IMR-90 (cell line): Measurements from ENCODE around the gene PIK3C2A. TPM values are rescaled to one million over a fixed set of nuclear protein-coding genes. Genes with fewer than 3 reads are reported as not detected.

Experiments
- ATAC-seq: fragments of 200-7000 bp; cut with Tn5 transposase; 2 replicates; pipeline ENCODE4 v1.9.1; 2020; ENCODE audit warnings: low read depth, mild to moderate bottlenecking, moderate library complexity
- BruUV-seq: library from RNA; stranded (reverse); fragments of 400-500 nt; replicated peaks from 2 replicates; lab custom pipeline; 2021; lab: Mats Ljungman, UMichigan
- CTCF ChIA-PET: fragments of 300-600 bp; formaldehyde crosslinking; extraction: SDS; loops from one replicate; lab custom pipeline; 2021; ENCODE audit warnings: antibody characterized with exemption; lab: Yijun Ruan, JAX
- POLR2A ChIA-PET: fragments of 300-600 bp; sonication (Branson Sonifier 250); formaldehyde crosslinking; loops from one replicate; lab custom pipeline; 2022; ENCODE audit warnings: antibody characterized with exemption; ENCODE audit not compliant: unreplicated experiment; lab: Charles Lee
- DNase-seq: peaks from one replicate; pipeline ENCODE4 v3.0.0; 2013
- H2AFZ ChIP-seq: replicated peaks from 2 replicates; pipeline ENCODE3; 2013; ENCODE audit warnings: low read length, mild to moderate bottlenecking; ENCODE audit not compliant: poor library complexity
- H2AK5ac ChIP-seq: 2 replicates; pipeline ENCODE4 v1.6.1; 2013; ENCODE audit warnings: low read depth, low read length, inconsistent platforms
- H2AK9ac ChIP-seq: replicated peaks from 2 replicates; pipeline ENCODE3; 2013; ENCODE audit warnings: mild to moderate bottlenecking, low read depth, low read length, moderate library complexity; ENCODE audit not compliant: poor library complexity
- H2BK120ac ChIP-seq: 2 replicates; pipeline ENCODE4 v1.6.1; 2013; ENCODE audit warnings: low read depth, low read length, inconsistent platforms
- H2BK15ac ChIP-seq: 3 replicates; pipeline ENCODE4 v1.6.1; 2013; ENCODE audit warnings: low read depth, low read length, inconsistent platforms
- H2BK20ac ChIP-seq: 2 replicates; pipeline ENCODE4 v1.6.1; 2013; ENCODE audit warnings: low read depth, mild to moderate bottlenecking, inconsistent platforms, low read length, moderate library complexity
- H2BK5ac ChIP-seq: 2 replicates; pipeline ENCODE4 v1.6.1; 2013; ENCODE audit warnings: mild to moderate bottlenecking, low read depth, low read length, inconsistent platforms; ENCODE audit not compliant: poor library complexity, severe bottlenecking
- H3K14ac ChIP-seq: replicated peaks from 2 replicates; pipeline ENCODE4 v1.6.1; 2013; ENCODE audit warnings: low read depth, low read length, inconsistent platforms
- H3K18ac ChIP-seq: 2 replicates; pipeline ENCODE4 v1.6.1; 2013; ENCODE audit warnings: low read depth, low read length, control low read depth
- H3K23ac ChIP-seq: 2 replicates; pipeline ENCODE4 v1.6.1; 2013; ENCODE audit warnings: low read depth, low read length, inconsistent platforms
- H3K27ac ChIP-seq: 2 replicates; pipeline ENCODE4 v1.5.1; 2013; ENCODE audit warnings: mild to moderate bottlenecking, control low read depth, low read length; ENCODE audit not compliant: insufficient read depth
- H3K27me3 ChIP-seq: 2 replicates; pipeline ENCODE4 v1.6.1; 2013; ENCODE audit warnings: low read length; ENCODE audit not compliant: control insufficient read depth, insufficient read depth
- H3K36me3 ChIP-seq: 2 replicates; pipeline ENCODE4 v1.6.1; 2013; ENCODE audit warnings: low read length, mixed read lengths; ENCODE audit not compliant: control insufficient read depth, insufficient read depth
- H3K4ac ChIP-seq: 2 replicates; pipeline ENCODE4 v1.6.1; 2013; ENCODE audit warnings: low read depth, low read length, inconsistent platforms
- H3K4me1 ChIP-seq: 2 replicates; pipeline ENCODE4 v1.6.1; 2013; ENCODE audit warnings: low read length, mixed read lengths; ENCODE audit not compliant: control insufficient read depth, insufficient read depth
- H3K4me2 ChIP-seq: 2 replicates; pipeline ENCODE4 v1.6.1; 2013; ENCODE audit warnings: low read depth, mild to moderate bottlenecking, control low read depth, low read length, moderate library complexity
- H3K4me3 ChIP-seq: 2 replicates; pipeline ENCODE4 v1.5.1; 2013; ENCODE audit warnings: low read depth, mild to moderate bottlenecking, control low read depth, low read length, moderate library complexity; ENCODE audit not compliant: insufficient read depth
- H3K56ac ChIP-seq: 2 replicates; pipeline ENCODE4 v1.6.1; 2013; ENCODE audit warnings: low read length, inconsistent platforms; ENCODE audit not compliant: insufficient read depth; ENCODE audit errors: extremely low read depth
- H3K79me1 ChIP-seq, 2 experiments: 2 replicates each; pipeline ENCODE4 v1.6.1; 2013; ENCODE audit warnings: low read length in 2 of 2, inconsistent platforms in 1 of 2, low read depth in 1 of 2
- H3K9ac ChIP-seq: 2 replicates; pipeline ENCODE4 v1.6.1; 2013; ENCODE audit warnings: low read depth, low read length, control low read depth
- H3K9me1 ChIP-seq: 2 replicates; pipeline ENCODE4 v1.6.1; 2013; ENCODE audit warnings: low read length, inconsistent platforms; ENCODE audit not compliant: insufficient read depth
- H3K9me3 ChIP-seq: 2 replicates; pipeline ENCODE4 v1.6.1; 2013; ENCODE audit warnings: low read length; ENCODE audit not compliant: control insufficient read depth, insufficient read depth
- H4K20me1 ChIP-seq: 2 replicates; pipeline ENCODE4 v1.6.1; 2013; ENCODE audit warnings: low read length, inconsistent platforms; ENCODE audit not compliant: insufficient read depth
- H4K5ac ChIP-seq: 2 replicates; pipeline ENCODE4 v1.6.1; 2013; ENCODE audit warnings: mild to moderate bottlenecking, low read depth, low read length, control low read depth
- H4K8ac ChIP-seq, 2 experiments: 2 replicates each; pipeline ENCODE4 v1.6.1; 2013; ENCODE audit warnings: low read depth in 2 of 2, low read length in 2 of 2, control low read depth in 1 of 2, inconsistent platforms in 1 of 2
- H4K91ac ChIP-seq: 2 replicates; pipeline ENCODE4 v1.6.1; 2013; ENCODE audit warnings: low read depth, low read length, inconsistent platforms; ENCODE audit not compliant: insufficient read depth
- CHD1 ChIP-seq: IDR thresholded peaks from 2 replicates; pipeline ENCODE4 v1.6.1; 2012; ENCODE audit warnings: low read depth, low read length, improper control_type of control experiment
- FOS ChIP-seq: fragments of 150-350 bp; IDR thresholded peaks from 2 replicates; pipeline ENCODE4 v1.6.1; 2016; ENCODE audit warnings: low read depth, low read length
- NFE2L2 ChIP-seq: fragments of 150-350 bp; IDR thresholded peaks from 2 replicates; pipeline ENCODE4 v1.6.1; 2016; ENCODE audit warnings: low read depth, mild to moderate bottlenecking, low read length
- RAD21 ChIP-seq: IDR thresholded peaks from 2 replicates; pipeline ENCODE4 v1.6.1; 2012; ENCODE audit warnings: low read length, improper control_type of control experiment
- RCOR1 ChIP-seq: IDR thresholded peaks from 2 replicates; pipeline ENCODE4 v1.6.1; 2012; ENCODE audit warnings: mild to moderate bottlenecking, low read length, improper control_type of control experiment; ENCODE audit not compliant: insufficient replicate concordance
- WGBS, 2 experiments: methylation state at CpG; one replicate each; pipeline versions ENCODE4 v1.1.5 to v1.1.7; 2013; ENCODE audit warnings: missing lambda C conversion rate in 2 of 2; ENCODE audit not compliant: insufficient read length in 1 of 2; ENCODE audit errors: extremely low coverage in 2 of 2; 5-methylcytosine and 5-hydroxymethylcytosine counted together
- dilution Hi-C: fragments of 300-500 bp; cut with HindIII; formaldehyde crosslinking; loops from one replicate; pipeline ENCODE4 v1.14.3; 2018; ENCODE audit warnings: low sequenced_read_pairs; ENCODE audit not compliant: unreplicated experiment
- in situ Hi-C: fragments of 300-500 bp; cut with MboI; formaldehyde crosslinking; loops from 3 replicates; pipeline ENCODE4 v1.14.3; 2019; ENCODE audit warnings: low sequenced_read_pairs, inconsistent platforms, mixed read lengths
- intact Hi-C: fragments of 100-400 bp; cut with micrococcal nuclease; formaldehyde crosslinking; loops from 2 replicates; pipeline ENCODE4 v1.10.0; 2022
- polyA plus RNA-seq, 3 experiments: library from polyadenylated mRNA; depleted of rRNA; stranded (reverse); fragments of >200 nt; gene quantifications; 2 replicates each; pipeline ENCODE4 v1.2.3, GENCODE V29; 2012; ENCODE audit warnings: low replicate concordance in 1 of 3
- total RNA-seq: library from RNA; depleted of rRNA; stranded (reverse); fragments of >200 nt; gene quantifications from 2 replicates; pipeline ENCODE4 v1.2.3, GENCODE V29; 2012

The PIK3C2A gene
- total and polyA plus RNA-seq, 2 of the 4 experiments (the other 2 are of a cell fraction), result 14.6 to 36.6 TPM

GRCh38 chr11:17219016-17219415 is 11.2 kb upstream of the PIK3C2A start:
- Histone ChIP-seq H3K9me1 (no peaks in the 10 kb centered on the region), H3K9ac (no peak overlapping the region), H3K9me3 (no peaks in the 10 kb centered on the region), H3K4ac (no peak overlapping the region), H3K18ac (no peak overlapping the region), H2BK15ac (no peak overlapping the region), H4K5ac (no peak overlapping the region), H3K79me1 (no peaks in the 10 kb centered on the region), H3K27ac (no peak overlapping the region), H3K14ac (no peak overlapping the region), H2BK5ac (no peak overlapping the region), H4K20me1 (no peaks in the 10 kb centered on the region), H3K36me3 (no peaks in the 10 kb centered on the region), H4K8ac (no peak overlapping the region), H3K23ac (no peak overlapping the region), H4K91ac (no peak overlapping the region), H3K56ac (no peak overlapping the region), H2AK9ac (no peak overlapping the region), H3K4me2 (no peak overlapping the region), H2BK20ac (no peak overlapping the region), H3K27me3 (no peaks in the 10 kb centered on the region), H2AFZ (no peak overlapping the region), H3K4me1 (no peaks in the 10 kb centered on the region; the same call in 1 of the 2 replicates), H2BK120ac (no peak overlapping the region), H2AK5ac (no peak overlapping the region), H3K4me3 (no peak overlapping the region)
- ChIA-PET POLR2A (no interaction called here), CTCF (interaction anchor here (0.6 to 1.4 kb wide), 2 partner anchors 11 to 27 kb away, joined by 3 to 4 read pairs; no protein-coding TSS in a partner anchor)
- in situ Hi-C loops (no loop called here), dilution Hi-C loops (no loop called here), intact Hi-C loops (no loop called here)
- ATAC-seq, result no peak
- no CpG with 5 or more reads among the region's 2 CpGs for WGBS, 2 experiments
- BruUV-seq, result no TSS peak
- no peak for DNase-seq
- TF ChIP-seq NFE2L2, result no peak
- no peak for TF ChIP-seq RCOR1
- TF ChIP-seq RAD21, result no peak
- TF ChIP-seq FOS, result no peak
- no peak for TF ChIP-seq CHD1
